GM06990 (cell line): Measurements from ENCODE around the gene NRXN2.
"Not testable (repeated sequence)": the region's sequence is repeated elsewhere in the genome, so short reads cannot be mapped to it uniquely, and the experiment has no call there.

Experiments
- DNase-seq: peaks from one replicate; pipeline ENCODE4 v3.0.0-alpha.2; 2011; ENCODE audit not compliant: insufficient read length; ENCODE audit errors: extremely low read depth
- H3K27me3 ChIP-seq: replicated peaks from 2 replicates; pipeline ENCODE4 v1.6.0; 2011; ENCODE audit warnings: low read length; ENCODE audit not compliant: control insufficient read depth, insufficient read depth
- H3K36me3 ChIP-seq: 2 replicates; pipeline ENCODE4 v1.5.1; 2011; ENCODE audit warnings: low read length; ENCODE audit not compliant: control insufficient read depth, insufficient read depth
- H3K4me3 ChIP-seq: replicated peaks from 2 replicates; pipeline ENCODE4 v1.5.1; 2011; ENCODE audit warnings: low read depth, mild to moderate bottlenecking, control low read depth, low read length
- CTCF ChIP-seq: IDR thresholded peaks from 2 replicates; pipeline ENCODE4 v1.5.1; 2011; ENCODE audit warnings: low read length, control low read depth, mild to moderate bottlenecking, inconsistent platforms; ENCODE audit not compliant: insufficient read depth, poor library complexity, severe bottlenecking

Gene NRXN2

GRCh38 chr11:64673279-64673678 is 49.7 kb downstream of the NRXN2 start:
- Histone ChIP-seq H3K36me3 (no peaks in the 10 kb centered on the region), H3K27me3 (no peaks in the 10 kb centered on the region; the same call in 1 of the 2 replicates), H3K4me3 (no peak overlapping the region)
- no peak for TF ChIP-seq CTCF
- no peak for DNase-seq

GRCh38 chr11:64672875-64673274 is 50.1 kb downstream of the NRXN2 start:
- H3K27me3 ChIP-seq, result no peaks in the 10 kb centered on the region; the same call in 1 of the 2 replicates
- TF ChIP-seq CTCF, result no peak
- no peak for DNase-seq

GRCh38 chr11:64670975-64671374 is 52.0 kb downstream of the NRXN2 start:
- Histone ChIP-seq H3K27me3 (no peaks in the 10 kb centered on the region; the same call in 1 of the 2 replicates), H3K4me3 (no peak overlapping the region), H3K36me3 (no peaks in the 10 kb centered on the region)
- no peak for DNase-seq
- TF ChIP-seq CTCF, result no peak

More at GRCh38 chr11:64672875-64673274, 50.1 kb downstream of the NRXN2 start:
- no peaks in the 10 kb centered on the region for H3K36me3 ChIP-seq
- no peak overlapping the region for H3K4me3 ChIP-seq

GRCh38 chr11:64667154-64667745 is 55.7 kb downstream of the NRXN2 start:
- H3K27me3 ChIP-seq, result no peaks in the 10 kb centered on the region; the same call in 1 of the 2 replicates

GRCh38 chr11:64665411-64665821 is 57.6 kb downstream of the NRXN2 start:
- Histone ChIP-seq H3K27me3 (no peaks in the 10 kb centered on the region; the same call in 1 of the 2 replicates), H3K4me3 (no peak overlapping the region), H3K36me3 (no peaks in the 10 kb centered on the region)
- no peak for TF ChIP-seq CTCF
- DNase-seq, result no peak

More at GRCh38 chr11:64667154-64667745, 55.7 kb downstream of the NRXN2 start:
- TF ChIP-seq CTCF, result no peak
- Histone ChIP-seq H3K36me3 (no peaks in the 10 kb centered on the region), H3K4me3 (no peak overlapping the region)
- DNase-seq, result no peak

GRCh38 chr11:64664236-64664870 is 58.6 kb downstream of the NRXN2 start:
- DNase-seq, H3K36me3 ChIP-seq, H3K27me3 ChIP-seq, H3K4me3 ChIP-seq: not testable (repeated sequence)
